Uterus (tissue), 2 donors: ENCODE measurements around the gene AIMP1.

Source experiments
- CTCF ChIP-seq, 4 experiments: fragments of 200-600 bp in 2 of 4; fragments of 450-650 bp in 2 of 4; sonication (generic) in 2 of 4; IDR thresholded peaks; one replicate each; pipeline ENCODE4 v1.5.1; 2016 to 2019; ENCODE audit warnings: antibody characterized with exemption in 4 of 4, mild to moderate bottlenecking in 2 of 4, moderate library complexity in 1 of 4
- POLR2A ChIP-seq, 2 donors: fragments of 450-650 bp; IDR thresholded peaks; one replicate each; pipeline ENCODE4 v1.6.1; 2016; ENCODE audit warnings: antibody characterized with exemption in 2 of 2, mild to moderate bottlenecking in 1 of 2, moderate library complexity in 1 of 2

GRCh38 chr4:106370214-106370613 is 53.9 kb downstream of the AIMP1 start:
- TF ChIP-seq CTCF (IDR thresholded peaks at IDR 0.05) (no peak), POLR2A (IDR thresholded peaks at IDR 0.05) (no peak)
